ENCODE results near the gene SLC6A6.

GRCh38 chr3:14436954-14437281, 34.5 kb downstream of the SLC6A6 start:
- TF ChIP-seq CTCF (IDR thresholded peaks at IDR 0.05 in 8 of 11, conservative IDR thresholded peaks at IDR 0.05 in 3 of 11) (no peak), POLR2AphosphoS5 (IDR thresholded peaks at IDR 0.05) (no peak)

All from spleen (tissue), 7 donors.